Stimulated activated CD4-positive, alpha-beta T cell treated with anti-CD3 and anti-CD28 coated beads, TNF-alpha, amount 100 ng/mL, for 4 hours (primary cell): ENCODE results near the gene GAP43.
A peak's percentile ranks its signal among the peaks of the same experiment; 100 is the strongest.

Source experiments
- DNase-seq, 3 experiments: peaks; one replicate each; pipeline ENCODE4 v3.0.0-alpha.2; 2020; ENCODE audit warnings: low read depth in 3 of 3

GAP43 gene

GRCh38 chr3:115627180-115628074, 4.1 kb downstream of the GAP43 start:
- no peak for DNase-seq

- DNase-seq, result no peak
Observed at GRCh38 chr3:115628075-115628412, 4.7 kb downstream of the GAP43 start.

GRCh38 chr3:115630850-115631249, 7.5 kb downstream of the GAP43 start:
- DNase-seq, result no peak

- DNase-seq, result no peak
Observed at GRCh38 chr3:115632026-115632425, 8.7 kb downstream of the GAP43 start.

- no peak for DNase-seq
Observed at GRCh38 chr3:115633467-115633866, 10.2 kb downstream of the GAP43 start.

- DNase-seq, result no peak
Observed at GRCh38 chr3:115634052-115634451, 10.7 kb downstream of the GAP43 start.

- no peak for DNase-seq
Observed at GRCh38 chr3:115635406-115635805, 12.1 kb downstream of the GAP43 start.

GRCh38 chr3:115638241-115638640, 14.9 kb downstream of the GAP43 start:
- no peak for DNase-seq

- DNase-seq, result no peak
Observed at GRCh38 chr3:115638991-115639390, 15.7 kb downstream of the GAP43 start.

GRCh38 chr3:115644391-115644790, 21.1 kb downstream of the GAP43 start:
- no peak for DNase-seq

- DNase-seq, result no peak
Observed at GRCh38 chr3:115646027-115646690, 22.8 kb downstream of the GAP43 start.

GRCh38 chr3:115648559-115648958, 25.2 kb downstream of the GAP43 start:
- DNase-seq, result no peak

- no peak for DNase-seq
Observed at GRCh38 chr3:115651087-115651486, 27.8 kb downstream of the GAP43 start.

GRCh38 chr3:115651599-115651998, 28.3 kb downstream of the GAP43 start:
- DNase-seq, result no peak

GRCh38 chr3:115652738-115653137, 29.4 kb downstream of the GAP43 start:
- DNase-seq, result no peak

GRCh38 chr3:115655761-115656282, 32.5 kb downstream of the GAP43 start:
- no peak for DNase-seq

GRCh38 chr3:115657168-115657567, 33.9 kb downstream of the GAP43 start:
- DNase-seq, result no peak

GRCh38 chr3:115658032-115658336, 34.7 kb downstream of the GAP43 start:
- no peak for DNase-seq

GRCh38 chr3:115658337-115659181, 35.2 kb downstream of the GAP43 start:
- DNase-seq, result peak; percentile 36 to 55 (median 37)

- no peak for DNase-seq
Observed at GRCh38 chr3:115659253-115660220, 36.2 kb downstream of the GAP43 start.
